Measurements from ENCODE around the gene KREMEN1.

KREMEN1 gene

GRCh38 chr22:29207562-29208501, 135.0 kb downstream of the KREMEN1 start:
- DNase-seq (ENCODE audit: low spot score), result no peak

GRCh38 chr22:29208502-29208862, 135.6 kb downstream of the KREMEN1 start:
- no peak for DNase-seq (ENCODE audit: low spot score)

GRCh38 chr22:29208879-29209623, 136.2 kb downstream of the KREMEN1 start:
- no peak for DNase-seq (ENCODE audit: low spot score)

- no peak for DNase-seq (ENCODE audit: low spot score)
Measured at GRCh38 chr22:29209624-29209929, 136.7 kb downstream of the KREMEN1 start.

- no peak for DNase-seq (ENCODE audit: low spot score)
Measured at GRCh38 chr22:29211066-29211465, 138.2 kb downstream of the KREMEN1 start.

GRCh38 chr22:29211466-29211865, 138.6 kb downstream of the KREMEN1 start:
- DNase-seq (ENCODE audit: low spot score), result no peak

GRCh38 chr22:29212743-29213142, 139.9 kb downstream of the KREMEN1 start:
- no peak for DNase-seq (ENCODE audit: low spot score)

GRCh38 chr22:29213493-29213892, 140.7 kb downstream of the KREMEN1 start:
- DNase-seq (ENCODE audit: low spot score), result no peak

GRCh38 chr22:29214232-29214631, 141.4 kb downstream of the KREMEN1 start:
- no peak for DNase-seq (ENCODE audit: low spot score)

GRCh38 chr22:29215012-29215860, 142.4 kb downstream of the KREMEN1 start:
- no peak for DNase-seq (ENCODE audit: low spot score)

- no peak for DNase-seq (ENCODE audit: low spot score)
Measured at GRCh38 chr22:29216011-29216872, 143.4 kb downstream of the KREMEN1 start.

GRCh38 chr22:29216873-29217666, 144.2 kb downstream of the KREMEN1 start:
- DNase-seq (ENCODE audit: low spot score), result peak; percentile 6
